Mesenchymal stem cell (in vitro differentiated cells and primary cell): ENCODE results near the gene PPM1J.

Source experiments
- DNase-seq: peaks from one replicate; pipeline ENCODE4 v3.0.0-alpha.2; 2013
- H2AFZ ChIP-seq: one replicate; pipeline ENCODE4 v1.6.1; 2013; ENCODE audit warnings: low read depth, mild to moderate bottlenecking, control low read depth, inconsistent platforms, low read length, moderate library complexity
- H2AK5ac ChIP-seq: 2 replicates; pipeline ENCODE4 v1.6.1; 2013; ENCODE audit warnings: low read length, moderate library complexity, mild to moderate bottlenecking, inconsistent platforms; ENCODE audit not compliant: severe bottlenecking
- H2BK120ac ChIP-seq: one replicate; pipeline ENCODE4 v1.6.1; 2013; ENCODE audit warnings: low read depth, mild to moderate bottlenecking, inconsistent platforms, low read length, moderate library complexity
- H2BK12ac ChIP-seq, 2 experiments: one replicate each; pipeline ENCODE4 v1.6.1; 2013; ENCODE audit warnings: inconsistent platforms in 2 of 2, low read length in 2 of 2, mild to moderate bottlenecking in 2 of 2, moderate library complexity in 2 of 2, control low read depth in 1 of 2
- H2BK15ac ChIP-seq: one replicate; pipeline ENCODE4 v1.6.1; 2013; ENCODE audit warnings: mild to moderate bottlenecking, low read depth, inconsistent platforms; ENCODE audit not compliant: poor library complexity, severe bottlenecking
- H2BK5ac ChIP-seq: 2 replicates; pipeline ENCODE4 v1.6.1; 2013; ENCODE audit warnings: low read depth, mild to moderate bottlenecking, low read length, control low read depth, inconsistent platforms; ENCODE audit not compliant: poor library complexity, severe bottlenecking
- H3K14ac ChIP-seq, 2 experiments: one replicate each; pipeline ENCODE4 v1.6.1; 2013; ENCODE audit warnings: inconsistent platforms in 2 of 2, low read length in 2 of 2, control low read depth in 1 of 2, mild to moderate bottlenecking in 1 of 2, moderate library complexity in 1 of 2
- H3K18ac ChIP-seq, 2 experiments: one replicate each; pipeline ENCODE4 v1.6.1; 2013; ENCODE audit warnings: inconsistent platforms in 2 of 2, low read length in 2 of 2, control low read depth in 1 of 2, low read depth in 1 of 2, mild to moderate bottlenecking in 1 of 2
- H3K23ac ChIP-seq, 2 experiments: one replicate each; pipeline ENCODE4 v1.6.1; 2013; ENCODE audit warnings: inconsistent platforms in 2 of 2, low read length in 2 of 2, mild to moderate bottlenecking in 2 of 2, moderate library complexity in 2 of 2, control low read depth in 1 of 2
- H3K27ac ChIP-seq: 2 replicates; pipeline ENCODE4 v1.5.1; 2013; ENCODE audit warnings: mild to moderate bottlenecking, moderate library complexity, low read length, control low read depth, inconsistent platforms; ENCODE audit not compliant: poor library complexity, severe bottlenecking
- H3K27me3 ChIP-seq, 2 experiments: 2 replicates each; pipeline versions ENCODE4 v1.6.1 to v1.7.0; 2013; ENCODE audit warnings: low read length in 2 of 2, mild to moderate bottlenecking in 2 of 2, moderate library complexity in 2 of 2, control low read depth in 1 of 2, inconsistent platforms in 1 of 2; ENCODE audit not compliant: control insufficient read depth in 1 of 2, insufficient read depth in 1 of 2
- H3K36me3 ChIP-seq, 2 experiments: 2 replicates each; pipeline versions ENCODE4 v1.6.1 to v1.7.0; 2013; ENCODE audit warnings: low read length in 2 of 2, control low read depth in 1 of 2, inconsistent platforms in 1 of 2, low read depth in 1 of 2, mild to moderate bottlenecking in 1 of 2; ENCODE audit not compliant: insufficient read depth in 2 of 2, control insufficient read depth in 1 of 2
- H3K4ac ChIP-seq, 2 experiments: one replicate each; pipeline ENCODE4 v1.6.1; 2013; ENCODE audit warnings: inconsistent platforms in 2 of 2, low read length in 2 of 2, mild to moderate bottlenecking in 2 of 2, moderate library complexity in 2 of 2, control low read depth in 1 of 2, low read depth in 1 of 2
- H3K4me1 ChIP-seq: 2 replicates; pipeline ENCODE4 v1.6.1; 2013; ENCODE audit warnings: low read depth, low read length, control low read depth; ENCODE audit not compliant: control insufficient read depth, insufficient read depth
- H3K4me2 ChIP-seq: 2 replicates; pipeline ENCODE4 v1.6.1; 2013; ENCODE audit warnings: low read length, mild to moderate bottlenecking, inconsistent platforms; ENCODE audit not compliant: poor library complexity, severe bottlenecking
- H3K4me3 ChIP-seq, 2 experiments: 2 replicates each; pipeline versions ENCODE4 v1.5.1 to v1.7.0; 2013; ENCODE audit warnings: low read length in 2 of 2, mild to moderate bottlenecking in 2 of 2, control low read depth in 1 of 2, low read depth in 1 of 2; ENCODE audit not compliant: insufficient read depth in 1 of 2
- H3K79me1 ChIP-seq: replicated peaks from 2 replicates; pipeline ENCODE4 v1.6.1; 2013; ENCODE audit warnings: mild to moderate bottlenecking, control low read depth, low read length, inconsistent platforms; ENCODE audit not compliant: poor library complexity, severe bottlenecking
- H3K9ac ChIP-seq: 2 replicates; pipeline ENCODE4 v1.7.0; 2013; ENCODE audit warnings: mild to moderate bottlenecking, low read length, moderate library complexity
- H3K9me3 ChIP-seq: 2 replicates; pipeline ENCODE4 v1.7.0; 2013; ENCODE audit warnings: mild to moderate bottlenecking, low read length; ENCODE audit not compliant: control insufficient read depth
- H4K8ac ChIP-seq: one replicate; pipeline ENCODE4 v1.6.1; 2013; ENCODE audit warnings: inconsistent platforms, mild to moderate bottlenecking, low read length, moderate library complexity
- H4K91ac ChIP-seq: one replicate; pipeline ENCODE4 v1.6.1; 2013; ENCODE audit warnings: mild to moderate bottlenecking, low read length, inconsistent platforms
- WGBS: methylation state at CpG from one replicate; pipeline ENCODE4 v1.1.7; 2013; ENCODE audit warnings: mixed read lengths; 5-methylcytosine and 5-hydroxymethylcytosine counted together

Gene PPM1J

GRCh38 chr1:112675728-112676381 is 39.3 kb downstream of the PPM1J start:
- Histone ChIP-seq H2AK5ac (no peak overlapping the region), H3K27me3 (no peaks in the 10 kb centered on the region)

GRCh38 chr1:112674986-112675727 is 40.0 kb downstream of the PPM1J start:
- Histone ChIP-seq H3K4me2 (peak overlapping the region; percentile 87), H3K4ac (peak overlapping the region; percentile 49 to 99), H3K79me1 (peaks cover 11% of the 10 kb centered on the region), H3K36me3 (peaks cover 2 to 35% of the 10 kb centered on the region in 2 experiments), H3K9me3 (no peaks in the 10 kb centered on the region), H2BK120ac (peak overlapping the region; percentile 65), H3K4me3 (peak overlapping the region; percentile 90 to 94), H3K14ac (peak overlapping the region; percentile 69 to 92), H3K9ac (peak overlapping the region; percentile 96), H2AFZ (peak overlapping the region; percentile 65), H2BK5ac (peak overlapping the region; percentile 76), H2AK5ac (no peak overlapping the region), H3K18ac (peak overlapping the region; percentile 49 to 97), H3K4me1 (no peaks in the 10 kb centered on the region), H2BK12ac (peak overlapping the region in 1 of 2 experiments; percentile 73), H4K8ac (peak overlapping the region; percentile 33), H3K27ac (peak overlapping the region; percentile 88), H3K27me3 (no peaks in the 10 kb centered on the region), H4K91ac (peak overlapping the region; percentile 92), H2BK15ac (peak overlapping the region; percentile 82), H3K23ac (peak overlapping the region in 1 of 2 experiments; percentile 90)
- under 1% methylated on average over 58 of the region's 68 CpGs for WGBS
- DNase-seq, result peak; percentile 39

More at GRCh38 chr1:112675728-112676381, 39.3 kb downstream of the PPM1J start:
- Histone ChIP-seq H3K4me2 (peak overlapping the region; percentile 87), H4K8ac (no peak overlapping the region), H3K9me3 (no peaks in the 10 kb centered on the region), H3K79me1 (peaks cover 12% of the 10 kb centered on the region), H3K4me3 (peak overlapping the region; percentile 90 to 94), H3K14ac (peak overlapping the region in 1 of 2 experiments; percentile 92), H3K4ac (peak overlapping the region in 1 of 2 experiments; percentile 99), H2BK5ac (no peak overlapping the region), H4K91ac (no peak overlapping the region), H2AFZ (peak overlapping the region; percentile 10), H2BK12ac (peak overlapping the region in 1 of 2 experiments; percentile 71), H3K36me3 (peaks cover 2 to 28% of the 10 kb centered on the region in 2 experiments), H2BK15ac (peak overlapping the region; percentile 73), H3K23ac (no peak overlapping the region), H3K9ac (peak overlapping the region; percentile 96), H2BK120ac (peak overlapping the region; percentile 65), H3K4me1 (no peaks in the 10 kb centered on the region), H3K18ac (peak overlapping the region in 1 of 2 experiments; percentile 97), H3K27ac (no peak overlapping the region)
- WGBS, result 40% methylated on average over 6 of the region's 7 CpGs
- DNase-seq, result peak; percentile 31

DNA sequence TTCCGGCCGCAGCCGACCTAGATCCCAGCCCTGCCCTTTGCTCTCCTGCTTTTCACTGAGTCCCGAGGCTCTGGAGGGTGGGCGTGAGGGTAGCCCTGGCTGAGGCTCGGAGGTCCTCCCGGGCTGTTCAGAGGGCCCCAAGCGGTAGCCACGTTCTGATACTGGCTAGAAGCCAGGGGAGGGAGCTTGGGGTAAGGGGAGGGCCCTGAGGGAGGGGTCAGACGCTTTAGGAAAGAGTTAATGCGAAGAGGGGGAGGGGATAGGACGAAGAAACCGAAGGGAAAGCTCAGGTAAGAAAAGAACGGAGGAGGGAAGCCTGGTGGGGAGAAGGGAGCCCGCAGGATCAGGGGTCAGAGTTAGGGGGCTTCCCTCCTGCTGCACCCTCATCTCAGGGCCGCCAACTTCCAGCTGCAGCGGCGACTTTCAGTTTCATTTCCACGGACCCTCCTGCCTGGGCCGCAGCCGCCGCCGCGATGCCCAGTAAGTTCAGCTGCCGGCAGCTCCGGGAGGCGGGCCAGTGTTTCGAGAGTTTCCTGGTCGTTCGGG is 40.6 kb downstream of the PPM1J start, which contains the start of gene MOV10:
MOV10 (plus strand) TSS at position 220 of the 546 bp plus-strand sequence; CDS start at position 474, 254 bp downstream.
- Histone ChIP-seq H2BK12ac (peak within 1 kb of the TSS in 1 of 2 experiments; percentile 73), H3K9ac (peak within 1 kb of the TSS; percentile 96), H2BK15ac (peak within 1 kb of the TSS; percentile 82), H4K8ac (peak within 1 kb of the TSS; percentile 51), H3K36me3 (peaks cover 2 to 42% of the 10 kb centered on the region in 2 experiments), H3K4me3 (peak within 1 kb of the TSS; percentile 90 to 94), H3K27me3 (no peaks in the 10 kb centered on the region), H3K4ac (peak within 1 kb of the TSS; percentile 49 to 99), H3K27ac (peak within 1 kb of the TSS; percentile 88), H3K9me3 (no peaks in the 10 kb centered on the region), H2BK5ac (peak within 1 kb of the TSS; percentile 76), H4K91ac (peak within 1 kb of the TSS; percentile 92), H3K4me1 (no peaks in the 10 kb centered on the region), H3K18ac (peak within 1 kb of the TSS; percentile 49 to 97), H3K79me1 (peaks cover 11% of the 10 kb centered on the region), H3K14ac (peak within 1 kb of the TSS; percentile 69 to 92), H3K23ac (peak within 1 kb of the TSS; percentile 81 to 90), H2BK120ac (peak within 1 kb of the TSS; percentile 65), H2AFZ (peak within 1 kb of the TSS; percentile 65), H3K4me2 (peak within 1 kb of the TSS; percentile 87), H2AK5ac (no peak within 1 kb of the TSS)
- DNase-seq, result peak; percentile 88
- 1% methylated on average over 28 of the region's 30 CpGs for WGBS
